Measurements from ENCODE around the gene ARL5B.

- no peak for TF ChIP-seq CTCF (IDR thresholded peaks at IDR 0.05)
- no peak for TF ChIP-seq POLR2A (IDR thresholded peaks at IDR 0.05)
- TF ChIP-seq EP300 (IDR thresholded peaks at IDR 0.05) = no peak
- no peak for TF ChIP-seq POLR2AphosphoS5 (IDR thresholded peaks at IDR 0.05)
These were observed 25.2 kb downstream of the ARL5B start for GRCh38 chr10:18684416-18684815.

Data from stomach (tissue), 4 donors.